Superior temporal gyrus (tissue), 1 donor: Measurements from ENCODE around the gene BEX3.

Source experiments
- DNase-seq: peaks from one replicate; pipeline ENCODE4 v3.0.0-alpha.2; 2016; ENCODE audit errors: extremely low spot score

Gene BEX3

GRCh38 chrX:103423955-103424638, 47.8 kb downstream of the BEX3 start:
- DNase-seq: peak; percentile 17
